ENCODE results near the gene NLRP9.

Gene NLRP9

GRCh38 chr19:55681131-55682092 lies 56.8 kb downstream of the NLRP9 start:
- no peak for DNase-seq (ENCODE audit: low read depth in 2 of 2)
- H3K4me3 ChIP-seq (replicated peaks in 1 of 2; ENCODE audit: low read depth in 2 of 2, low read length in 2 of 2): no peak overlapping the region
- TF ChIP-seq CTCF (IDR thresholded peaks at IDR 0.05; ENCODE audit: low read depth, low read length): no peak

GRCh38 chr19:55680339-55681130 lies 57.7 kb downstream of the NLRP9 start:
- no peak for DNase-seq (ENCODE audit: low read depth in 2 of 2)
- TF ChIP-seq CTCF (IDR thresholded peaks at IDR 0.05; ENCODE audit: low read depth, low read length): no peak
- H3K4me3 ChIP-seq (replicated peaks in 1 of 2; ENCODE audit: low read depth in 2 of 2, low read length in 2 of 2): no peak overlapping the region

GRCh38 chr19:55679343-55680257 lies 58.6 kb downstream of the NLRP9 start:
- TF ChIP-seq CTCF (IDR thresholded peaks at IDR 0.05; ENCODE audit: low read depth, low read length): no peak
- H3K4me3 ChIP-seq (replicated peaks in 1 of 2; ENCODE audit: low read depth in 2 of 2, low read length in 2 of 2): no peak overlapping the region
- peak in 1 of 2 donors; percentile 67 for DNase-seq (ENCODE audit: low read depth in 2 of 2)

GRCh38 chr19:55678121-55678671 lies 60.0 kb downstream of the NLRP9 start:
- no peak overlapping the region for H3K4me3 ChIP-seq (replicated peaks in 1 of 2; ENCODE audit: low read depth in 2 of 2, low read length in 2 of 2)
- TF ChIP-seq CTCF (IDR thresholded peaks at IDR 0.05; ENCODE audit: low read depth, low read length): no peak
- DNase-seq (ENCODE audit: low read depth in 2 of 2): no peak

- TF ChIP-seq CTCF (IDR thresholded peaks at IDR 0.05; ENCODE audit: low read depth, low read length): no peak
- no peak overlapping the region for H3K4me3 ChIP-seq (replicated peaks in 1 of 2; ENCODE audit: low read depth in 2 of 2, low read length in 2 of 2)
- no peak for DNase-seq (ENCODE audit: low read depth in 2 of 2)
Observed at GRCh38 chr19:55677572-55678028, 60.6 kb downstream of the NLRP9 start.
